A204.1 (cell line): ENCODE measurements around the gene PLSCR1.

Experiments
- FAIRE-seq: peaks from 2 replicates; lab custom pipeline; 2012; peaks lifted over from hg19 to GRCh38; lab: Jason Lieb, UNC

PLSCR1 gene

DNA sequence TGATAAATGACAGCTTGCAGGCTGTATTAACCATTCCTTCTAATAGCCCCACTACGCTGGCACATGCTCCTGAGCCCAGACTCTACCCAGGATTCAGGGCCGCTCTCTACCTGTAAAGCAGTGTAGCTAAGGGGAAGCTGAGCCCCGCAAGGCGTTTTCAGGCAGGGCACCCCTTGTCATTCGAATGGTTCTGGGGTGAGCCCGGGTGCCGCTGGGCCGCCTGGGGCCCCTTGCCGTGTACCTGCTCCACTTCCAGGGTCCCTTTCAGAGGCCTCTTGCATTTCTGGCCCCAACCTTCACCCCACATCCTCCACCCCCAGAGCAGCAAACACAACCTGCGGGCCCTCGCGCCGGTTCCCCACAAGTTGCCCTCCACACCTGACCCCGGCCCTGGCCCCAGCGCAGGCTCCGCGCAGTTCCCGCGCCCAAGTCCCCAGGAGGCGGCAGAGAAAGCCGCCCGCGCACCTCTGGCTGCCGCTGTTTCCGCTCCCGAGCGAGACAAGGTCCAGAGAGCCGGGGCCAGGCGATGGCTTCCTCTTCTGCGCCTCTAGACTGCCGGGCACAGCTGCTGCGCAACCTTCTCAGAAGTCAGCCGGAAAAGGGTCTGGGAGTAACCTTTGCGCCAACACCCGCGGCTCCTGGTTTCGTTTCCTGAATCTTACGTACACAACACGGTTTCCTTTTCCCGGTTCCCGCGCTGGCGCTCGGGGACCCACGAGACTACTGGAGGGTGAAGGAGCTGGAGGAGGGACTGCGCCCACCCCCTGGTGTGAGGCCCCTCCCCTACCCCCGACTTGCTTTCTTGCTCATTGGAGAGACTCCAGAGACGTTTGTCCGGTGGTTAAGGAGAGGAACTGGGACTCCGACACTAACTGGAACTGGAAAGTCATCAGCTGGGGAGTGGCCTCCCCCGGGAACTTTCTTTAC is at the start of gene PLSCR1:
Gene PLSCR1, minus strand, starts transcription at position 606 of the 927 bp plus-strand sequence. CDS start 8,055 bp downstream, outside the sequence.
- FAIRE-seq: no peak

- no peak for FAIRE-seq
Measured at GRCh38 chr3:146593776-146594175, 49.4 kb upstream of the PLSCR1 start.

- FAIRE-seq: no peak
Measured at GRCh38 chr3:146590521-146590920, 46.1 kb upstream of the PLSCR1 start.

GRCh38 chr3:146589899-146590508 is 45.6 kb upstream of the PLSCR1 start:
- FAIRE-seq: peak; percentile 98

DNA sequence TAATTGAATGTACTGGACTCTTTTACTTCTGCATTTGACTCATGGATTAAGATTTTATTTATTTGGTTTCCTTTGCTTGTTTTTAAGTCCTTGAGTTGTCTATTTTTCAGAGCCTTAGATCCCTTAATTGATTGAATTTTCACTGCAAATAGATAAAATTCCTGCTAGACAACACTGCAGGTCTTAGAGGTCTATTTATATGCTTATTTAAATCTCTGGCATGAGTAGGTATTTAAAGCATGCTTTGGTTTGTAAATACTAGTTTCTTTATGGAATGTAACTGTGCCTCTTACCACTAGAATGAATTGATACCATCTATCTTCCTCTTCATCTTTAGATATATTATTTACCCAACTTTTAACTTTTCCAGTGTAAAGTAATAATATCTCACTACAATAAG is 40.7 kb upstream of the PLSCR1 start:
- FAIRE-seq: no peak

GRCh38 chr3:146581951-146582467 is 37.6 kb upstream of the PLSCR1 start:
- FAIRE-seq: no peak

- FAIRE-seq: no peak
Measured at GRCh38 chr3:146581080-146581601, 36.7 kb upstream of the PLSCR1 start.

- peak; percentile 95 for FAIRE-seq
Measured at GRCh38 chr3:146577662-146578061, 33.3 kb upstream of the PLSCR1 start.

- FAIRE-seq: no peak
Measured at GRCh38 chr3:146575636-146576035, 31.2 kb upstream of the PLSCR1 start.

DNA sequence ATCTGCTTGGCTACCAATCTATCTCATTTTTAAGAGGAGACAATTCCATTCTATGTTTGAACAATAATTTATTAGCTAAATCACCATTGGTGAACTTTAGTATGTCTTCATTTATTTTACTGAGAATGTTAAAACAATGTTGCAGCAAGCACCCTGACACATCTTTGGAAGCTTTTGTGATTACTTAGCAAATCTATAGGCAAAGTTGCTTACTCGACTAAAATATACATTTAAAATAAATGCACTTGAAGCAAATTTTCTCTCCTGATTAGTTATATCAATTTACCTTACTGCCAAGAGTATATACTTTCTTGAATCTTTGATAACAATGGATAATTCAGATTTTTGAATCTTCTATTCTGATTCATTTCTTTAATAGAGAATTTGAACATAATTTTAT is 29.8 kb upstream of the PLSCR1 start:
- no peak for FAIRE-seq

- no peak for FAIRE-seq
Measured at GRCh38 chr3:146569314-146569713, 24.9 kb upstream of the PLSCR1 start.

DNA sequence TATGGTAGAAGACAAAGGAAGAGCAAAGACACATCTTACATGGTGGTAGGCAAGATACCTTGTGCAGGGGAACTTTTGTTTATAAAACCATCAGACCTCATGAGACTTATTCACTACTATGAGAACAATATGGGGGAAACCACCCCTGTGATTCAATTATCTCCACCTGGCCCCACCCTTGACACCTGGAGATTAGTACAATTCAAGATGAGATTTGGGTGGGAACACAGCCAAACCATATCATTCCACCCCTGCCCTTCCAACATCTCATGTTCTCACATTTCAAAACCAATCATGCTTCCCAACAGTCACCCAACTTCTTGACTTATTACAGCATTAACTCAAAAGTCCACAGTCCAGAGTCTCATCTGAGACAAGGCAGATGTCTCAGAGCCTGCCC is 21.7 kb upstream of the PLSCR1 start:
- no peak for FAIRE-seq

DNA sequence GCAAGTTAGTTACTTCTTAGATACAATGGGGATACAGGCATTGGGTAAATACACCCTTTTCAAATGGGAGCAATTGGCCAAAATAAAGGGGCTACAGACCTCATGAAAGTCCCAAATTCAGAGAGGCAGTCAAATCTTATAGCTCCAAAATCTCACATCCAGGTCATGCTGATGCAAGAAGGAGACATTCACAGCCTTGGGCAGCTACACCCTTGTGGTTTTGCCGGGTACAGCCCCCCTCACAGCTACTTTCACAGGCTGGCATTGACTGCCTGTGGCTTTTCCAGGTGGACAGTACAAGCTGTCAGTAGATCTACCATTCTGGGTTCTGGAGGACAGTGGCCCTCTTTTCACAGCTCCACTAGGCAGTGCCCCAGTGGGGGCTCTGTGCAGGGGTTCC is 17.5 kb upstream of the PLSCR1 start:
- no peak for FAIRE-seq

DNA sequence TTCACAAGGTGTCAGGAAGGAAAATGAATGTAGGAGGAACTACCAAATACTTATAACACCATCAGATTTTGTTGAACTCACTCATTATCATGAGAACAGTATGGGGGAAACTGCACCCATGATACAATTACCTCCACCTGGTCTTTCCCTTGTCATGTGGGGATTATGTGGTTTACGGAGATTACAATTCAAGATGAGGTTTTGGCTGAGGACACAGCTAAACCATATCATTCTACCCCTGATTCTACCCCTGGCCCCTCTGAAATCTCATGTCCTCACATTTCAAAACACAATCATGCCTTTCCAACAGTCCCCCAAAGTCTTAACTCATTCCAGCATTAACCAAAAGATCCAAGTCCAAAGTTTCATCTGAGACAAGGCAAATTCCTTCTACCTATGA is 17.1 kb upstream of the PLSCR1 start:
- no peak for FAIRE-seq

GRCh38 chr3:146560678-146561077 is 16.3 kb upstream of the PLSCR1 start:
- no peak for FAIRE-seq

GRCh38 chr3:146559388-146559787 is 15.0 kb upstream of the PLSCR1 start:
- FAIRE-seq: no peak

- no peak for FAIRE-seq
Measured at GRCh38 chr3:146558781-146559180, 14.4 kb upstream of the PLSCR1 start.

DNA sequence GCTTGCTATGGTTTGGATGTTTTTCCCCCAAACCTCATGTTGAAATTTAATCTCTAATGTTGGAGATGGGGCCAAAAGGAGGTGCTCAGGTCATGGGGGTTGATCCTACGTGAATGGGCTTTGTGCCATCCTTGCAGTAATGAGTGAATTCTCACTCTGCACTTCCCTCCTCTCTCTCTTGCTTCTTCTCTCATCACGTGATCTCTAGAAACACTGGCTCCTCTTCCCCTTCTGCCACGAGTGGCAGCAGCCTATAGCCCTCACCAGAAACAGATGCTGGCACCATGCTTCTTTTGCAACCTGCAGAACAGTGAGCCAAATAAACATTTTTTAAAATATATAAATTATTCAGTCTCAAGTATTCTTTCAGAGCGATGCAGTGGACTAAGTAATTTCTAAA is 13.3 kb upstream of the PLSCR1 start:
- FAIRE-seq: no peak

- no peak for FAIRE-seq
Measured at GRCh38 chr3:146555311-146555710, 10.9 kb upstream of the PLSCR1 start.

DNA sequence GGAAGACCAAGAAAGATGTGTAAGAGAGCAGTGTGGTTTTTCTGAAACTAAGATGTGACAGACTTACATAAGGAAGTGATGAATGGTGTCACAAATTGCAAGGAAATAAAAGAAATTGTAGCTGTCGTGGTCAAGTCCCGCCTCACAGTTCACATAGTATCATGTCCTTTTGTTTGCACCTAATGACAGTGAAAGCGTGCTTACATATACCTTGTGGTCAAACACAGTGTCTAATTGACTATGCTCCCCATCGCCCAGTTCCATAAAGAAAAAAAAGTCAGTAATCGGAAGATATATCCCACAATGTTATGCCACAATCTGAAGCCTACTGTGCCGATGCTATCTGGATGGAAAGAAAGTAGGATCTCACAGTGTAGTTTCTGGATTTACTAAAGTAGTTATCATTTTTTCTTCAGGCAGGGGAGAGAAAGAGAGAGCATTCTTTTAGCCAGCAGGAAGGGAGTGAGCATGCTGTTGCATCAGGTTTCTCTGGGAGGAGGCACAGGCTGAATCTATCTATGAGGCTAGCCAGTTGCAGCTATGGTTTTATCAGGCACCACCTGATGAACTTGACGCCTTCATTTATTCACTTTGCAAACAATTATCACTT is 9.8 kb upstream of the PLSCR1 start:
- no peak for FAIRE-seq

GRCh38 chr3:146550743-146551510 is 6.5 kb upstream of the PLSCR1 start:
- FAIRE-seq: no peak

DNA sequence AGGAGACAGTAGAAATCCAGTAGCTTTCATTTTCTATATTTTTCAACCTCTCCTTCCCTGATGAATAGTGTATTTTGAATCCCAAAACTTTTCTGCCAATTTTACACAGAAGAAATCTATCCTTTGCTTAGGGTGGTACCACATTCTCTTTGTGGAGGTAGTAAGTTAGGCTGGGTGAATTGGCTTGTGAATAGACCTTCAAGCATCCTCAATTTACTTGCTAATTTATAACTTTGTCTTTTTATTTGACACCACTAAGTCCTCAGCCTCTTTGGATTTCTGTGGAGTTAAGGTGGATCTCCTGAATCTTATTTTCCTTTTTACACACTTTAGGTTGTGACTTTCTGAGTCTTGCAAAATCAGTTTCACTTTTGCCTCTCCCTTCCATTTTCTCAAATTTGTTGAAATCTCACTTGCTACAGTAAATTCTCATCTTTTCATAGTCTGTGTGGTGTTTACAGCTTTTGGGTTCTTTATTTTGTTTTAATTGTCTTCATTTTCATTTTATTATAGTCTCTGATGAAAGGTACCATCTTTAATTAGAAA is 5.7 kb upstream of the PLSCR1 start:
- no peak for FAIRE-seq
